Duodenal mucosa (tissue), 2 donors: Measurements from ENCODE around the gene IQCE.
A peak's percentile ranks its signal among the peaks of the same experiment; 100 is the strongest.
"Not testable (repeated sequence)": the region's sequence is repeated elsewhere in the genome, so short reads cannot be mapped to it uniquely, and the experiment has no call there.

Source experiments
- H3K27ac ChIP-seq: one replicate; pipeline ENCODE4 v1.7.0; 2013; ENCODE audit warnings: low read depth, low read length
- H3K27me3 ChIP-seq, 2 donors: one replicate each; pipeline ENCODE4 v1.7.0; 2013; ENCODE audit warnings: low read length in 2 of 2, control low read depth in 1 of 2; ENCODE audit not compliant: insufficient read depth in 2 of 2, control insufficient read depth in 1 of 2
- H3K36me3 ChIP-seq, 2 donors: one replicate each; pipeline ENCODE4 v1.7.0; 2013; ENCODE audit warnings: low read length in 2 of 2, control low read depth in 1 of 2; ENCODE audit not compliant: insufficient read depth in 2 of 2, control insufficient read depth in 1 of 2
- H3K4me1 ChIP-seq, 2 donors: one replicate each; pipeline ENCODE4 v1.7.0; 2013; ENCODE audit warnings: low read length in 2 of 2, control low read depth in 1 of 2; ENCODE audit not compliant: insufficient read depth in 2 of 2, control insufficient read depth in 1 of 2
- H3K4me3 ChIP-seq, 2 donors: one replicate each; pipeline ENCODE4 v1.7.0; 2013; ENCODE audit warnings: low read length in 2 of 2, low read depth in 1 of 2
- H3K9ac ChIP-seq, 2 donors: one replicate each; pipeline ENCODE4 v1.7.0; 2013; ENCODE audit warnings: low read length in 2 of 2, low read depth in 1 of 2
- H3K9me3 ChIP-seq, 2 donors: one replicate each; pipeline ENCODE4 v1.7.0; 2013; ENCODE audit warnings: low read length in 2 of 2, control low read depth in 1 of 2; ENCODE audit not compliant: control insufficient read depth in 1 of 2

IQCE gene

DNA sequence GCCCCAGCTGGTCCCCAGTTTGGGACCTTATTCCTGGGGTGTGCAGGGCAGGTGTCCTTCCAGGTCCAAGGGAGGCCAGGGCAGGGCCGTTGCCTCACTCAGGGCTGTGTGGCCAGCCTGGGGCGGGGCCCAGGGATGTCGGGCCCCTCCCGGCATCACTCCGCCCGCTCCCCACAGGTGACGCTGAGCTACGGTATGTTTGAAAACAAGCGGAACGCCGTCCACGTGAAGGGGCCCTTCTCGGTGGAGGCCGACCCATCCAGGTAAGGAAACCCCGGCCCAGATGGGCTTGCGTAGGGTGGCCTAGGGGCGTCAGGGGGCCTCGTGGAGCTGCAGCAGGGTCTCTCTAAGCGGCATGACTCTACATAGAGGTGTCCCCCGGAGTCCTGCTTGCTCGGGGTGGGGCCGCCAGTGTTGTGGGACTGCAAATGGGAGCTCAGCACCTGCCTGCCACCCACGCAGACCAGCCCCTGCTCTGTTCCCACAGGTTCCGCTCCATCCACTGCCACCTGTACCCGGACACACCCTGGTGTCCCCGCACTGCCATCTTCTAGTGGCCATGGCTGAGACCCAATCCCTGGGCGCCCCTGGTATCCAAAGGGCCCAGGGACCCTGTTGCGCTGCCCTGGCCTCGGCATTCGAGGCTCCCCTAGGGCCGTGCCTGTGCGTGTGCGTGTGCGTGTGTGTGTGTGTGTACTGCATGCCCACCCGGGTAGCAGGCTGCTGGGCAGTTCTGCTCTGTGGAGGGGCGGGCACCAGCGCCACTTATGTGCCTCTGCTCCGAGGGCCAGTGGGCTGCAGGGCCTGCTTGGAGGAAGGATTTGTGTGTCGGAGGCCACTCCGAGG lies 31.9 kb upstream of the IQCE start:
- Histone ChIP-seq H3K9ac (no peak overlapping the region), H3K9me3 (no peaks in the 10 kb centered on the region), H3K27me3 (no peaks in the 10 kb centered on the region), H3K4me3 (peak overlapping the region in 1 of 2 donors; percentile 35), H3K4me1 (peaks cover 81 to 85% of the 10 kb centered on the region in 2 donors), H3K36me3 (peaks cover 24 to 34% of the 10 kb centered on the region in 2 donors), H3K27ac (no peak overlapping the region)

DNA sequence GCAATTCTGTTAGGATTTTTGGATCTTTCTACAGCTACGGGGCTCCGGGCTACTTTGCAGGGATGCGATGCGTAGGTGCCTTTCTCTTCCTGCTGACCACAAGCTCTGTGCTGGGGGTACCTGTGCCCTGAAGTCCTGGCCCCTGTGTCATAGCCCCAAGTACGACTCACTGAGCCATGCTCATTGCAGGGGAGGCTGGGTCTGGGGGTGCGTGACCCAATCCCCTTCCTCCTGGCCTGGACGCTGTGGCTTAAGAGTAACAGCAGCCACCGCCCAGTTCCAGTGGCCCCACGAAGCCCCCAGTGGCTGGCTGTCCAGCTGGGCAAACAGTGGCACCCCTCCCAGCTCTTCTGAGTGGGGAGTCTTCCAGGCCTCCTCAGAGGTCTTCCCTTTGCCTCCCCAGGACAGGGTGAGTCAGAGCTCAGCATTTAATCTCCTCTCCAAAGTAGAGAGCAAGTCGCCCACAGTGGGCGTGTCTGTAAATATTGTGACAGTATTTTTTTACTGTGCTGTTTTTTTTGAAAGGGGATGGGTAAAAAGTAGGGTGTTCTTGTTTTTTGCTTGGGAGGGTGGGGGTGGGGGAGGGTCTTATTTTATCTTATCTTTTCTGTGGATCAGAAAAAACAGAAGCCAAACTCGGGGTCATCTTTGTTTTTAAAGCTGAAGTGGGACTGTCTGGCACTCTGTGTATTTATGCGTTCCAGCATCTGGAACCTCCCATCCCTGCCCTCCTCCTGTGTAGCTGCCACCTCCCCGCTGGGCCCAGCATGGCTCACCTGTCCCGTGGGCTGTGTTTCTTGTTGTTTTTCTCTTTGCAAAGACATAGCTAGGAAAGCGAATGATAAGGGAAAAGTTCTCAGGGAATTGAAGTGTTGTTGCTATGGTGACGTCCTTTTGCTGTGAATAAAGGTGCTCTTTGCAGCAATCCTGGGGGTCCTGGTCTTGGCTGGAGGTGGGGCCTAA lies 31.0 kb upstream of the IQCE start:
- Histone ChIP-seq H3K27me3 (no peaks in the 10 kb centered on the region), H3K27ac (no peak overlapping the region), H3K9ac (no peak overlapping the region), H3K4me1 (peaks cover 72 to 77% of the 10 kb centered on the region in 2 donors), H3K4me3 (peak overlapping the region in 1 of 2 donors; percentile 35), H3K36me3 (peaks cover 24 to 34% of the 10 kb centered on the region in 2 donors), H3K9me3 (no peaks in the 10 kb centered on the region)

DNA sequence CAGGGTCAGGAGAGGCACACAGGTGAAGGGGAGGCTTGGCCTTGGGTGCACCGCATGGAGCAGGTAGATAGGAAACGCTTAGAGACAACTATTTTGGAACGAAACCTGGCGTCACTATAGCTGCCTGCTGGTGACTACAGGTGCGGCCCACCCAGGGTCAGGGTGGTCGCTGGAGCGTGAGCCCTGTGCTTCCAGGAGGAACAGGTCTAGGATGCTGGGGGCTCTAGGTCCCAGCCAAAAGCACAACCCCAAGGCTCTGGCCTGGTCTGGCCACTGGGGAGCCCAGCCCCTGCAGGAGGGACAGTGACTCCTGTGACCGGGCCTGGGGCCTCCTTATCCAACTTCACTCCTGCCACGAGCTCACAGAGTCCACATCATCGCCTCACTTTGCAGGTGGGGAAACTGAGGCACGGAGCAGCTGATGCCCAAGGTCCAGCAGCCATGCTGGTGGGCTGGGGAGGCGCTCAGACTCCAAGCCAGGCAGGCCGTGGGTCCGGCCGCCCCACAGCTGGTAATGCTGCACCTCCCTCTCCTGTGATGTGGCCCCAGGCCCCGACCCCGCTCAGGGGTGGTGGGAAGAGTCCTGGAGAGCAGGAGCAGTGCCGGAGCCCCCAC lies 30.2 kb upstream of the IQCE start:
- peak overlapping the region in 1 of 2 donors; percentile 29 for H3K4me3 ChIP-seq
- no peaks in the 10 kb centered on the region for H3K9me3 ChIP-seq
- no peaks in the 10 kb centered on the region for H3K27me3 ChIP-seq
- peak overlapping the region; percentile 42 for H3K27ac ChIP-seq
- H3K9ac ChIP-seq = peak overlapping the region in 1 of 2 donors; percentile 10
- H3K4me1 ChIP-seq = peaks cover 65 to 69% of the 10 kb centered on the region in 2 donors
- peaks cover 24 to 34% of the 10 kb centered on the region in 2 donors for H3K36me3 ChIP-seq

DNA sequence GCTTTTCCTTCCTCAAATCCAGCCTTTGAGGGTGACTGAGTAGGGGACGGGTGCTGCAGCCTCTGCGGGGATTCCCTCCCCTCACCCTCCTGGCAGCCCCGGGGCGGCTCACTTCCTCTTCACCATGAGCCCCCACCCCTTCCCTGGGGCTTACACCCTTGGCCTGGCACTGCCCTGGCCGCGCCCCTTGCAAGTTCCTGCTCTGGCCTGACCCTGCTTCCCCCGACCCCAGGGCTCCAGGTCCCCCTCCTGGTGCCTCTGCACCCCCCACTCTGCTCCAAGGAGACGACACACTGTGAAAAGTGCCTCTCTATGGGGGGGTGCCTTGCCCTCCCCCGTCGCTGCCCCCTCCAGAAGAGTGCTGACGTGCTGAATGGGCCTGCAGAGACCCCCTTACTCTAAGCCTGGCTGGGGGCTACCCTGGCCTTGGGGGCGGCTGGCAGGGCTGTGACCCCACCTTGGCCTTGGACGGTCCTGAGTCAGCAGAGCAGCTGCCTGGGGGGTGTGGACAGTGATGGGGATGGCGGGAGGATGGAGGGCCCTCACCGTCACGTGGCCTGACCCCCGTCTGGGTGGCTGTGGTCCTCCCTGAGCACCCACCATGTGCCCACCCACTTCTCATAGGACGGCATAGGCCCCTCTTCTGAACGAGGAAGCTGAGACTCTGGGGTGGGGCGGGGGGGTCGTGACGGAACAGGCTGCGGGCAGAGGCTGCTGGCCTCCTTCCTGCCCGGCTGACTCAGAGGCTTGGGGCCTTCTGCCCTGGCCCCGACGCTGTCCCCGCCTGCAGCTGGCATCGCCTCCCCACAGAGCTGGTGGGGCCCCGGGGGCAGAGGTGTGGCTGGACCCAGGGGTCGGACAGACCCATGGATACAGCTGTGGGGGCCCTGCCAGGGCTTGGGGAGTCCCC lies 29.4 kb upstream of the IQCE start:
- Histone ChIP-seq H3K27ac (peak overlapping the region; percentile 56), H3K9me3 (no peaks in the 10 kb centered on the region), H3K4me3 (no peak overlapping the region), H3K27me3 (no peaks in the 10 kb centered on the region), H3K36me3 (peaks cover 24 to 34% of the 10 kb centered on the region in 2 donors), H3K4me1 (peaks cover 57 to 62% of the 10 kb centered on the region in 2 donors), H3K9ac (peak overlapping the region in 1 of 2 donors; percentile 25)

DNA sequence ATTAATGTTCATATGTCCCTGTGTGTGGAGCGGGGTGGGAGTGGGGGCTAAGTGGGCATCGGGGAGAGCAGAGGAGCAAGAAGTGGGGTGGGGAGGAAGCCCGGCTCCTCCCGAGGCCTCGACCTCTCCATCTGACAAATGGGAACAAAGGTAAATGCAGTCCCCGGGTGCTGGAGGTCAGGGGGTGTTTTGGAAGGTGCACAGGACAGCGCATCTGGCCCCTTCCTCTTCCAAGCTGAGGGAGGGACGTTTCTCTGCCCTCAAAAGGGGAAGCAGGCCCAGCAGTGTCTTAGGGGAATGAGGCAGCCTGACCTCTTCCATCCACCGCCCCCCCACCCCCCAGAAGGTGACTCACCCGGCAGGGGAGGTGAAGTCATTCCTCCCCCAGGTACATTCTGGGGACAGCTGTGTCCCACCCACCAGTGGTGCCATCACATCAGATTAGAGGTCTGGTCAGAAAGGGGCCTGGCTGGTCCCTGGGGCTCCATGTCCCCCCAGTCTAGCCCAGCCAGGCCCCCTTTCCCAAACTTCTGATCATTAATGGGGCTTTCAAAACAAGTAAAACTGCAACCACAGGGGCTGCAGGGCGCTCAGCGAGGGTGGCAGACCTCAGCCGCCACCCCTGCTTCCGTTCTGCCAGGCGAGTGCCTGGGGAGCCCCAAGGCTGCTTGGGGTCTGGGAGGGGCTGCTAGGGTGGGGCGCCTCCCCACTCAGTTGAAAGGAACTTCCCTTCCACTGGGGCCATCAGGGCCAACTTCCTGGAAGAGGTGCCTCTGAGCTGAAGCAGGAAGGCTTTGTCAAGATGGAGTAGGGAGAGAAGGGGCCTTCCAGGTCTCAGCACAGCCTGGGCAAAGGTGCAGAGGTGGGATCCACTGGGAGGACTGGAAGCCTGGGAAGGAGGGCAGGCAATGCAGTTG lies 28.4 kb upstream of the IQCE start:
- Histone ChIP-seq H3K4me1 (peaks cover 50 to 53% of the 10 kb centered on the region in 2 donors), H3K36me3 (peaks cover 24 to 31% of the 10 kb centered on the region in 2 donors), H3K9ac (peak overlapping the region in 1 of 2 donors; percentile 23), H3K27me3 (no peaks in the 10 kb centered on the region), H3K27ac (peak overlapping the region; percentile 56), H3K4me3 (peak overlapping the region; percentile 5 to 7), H3K9me3 (no peaks in the 10 kb centered on the region)

DNA sequence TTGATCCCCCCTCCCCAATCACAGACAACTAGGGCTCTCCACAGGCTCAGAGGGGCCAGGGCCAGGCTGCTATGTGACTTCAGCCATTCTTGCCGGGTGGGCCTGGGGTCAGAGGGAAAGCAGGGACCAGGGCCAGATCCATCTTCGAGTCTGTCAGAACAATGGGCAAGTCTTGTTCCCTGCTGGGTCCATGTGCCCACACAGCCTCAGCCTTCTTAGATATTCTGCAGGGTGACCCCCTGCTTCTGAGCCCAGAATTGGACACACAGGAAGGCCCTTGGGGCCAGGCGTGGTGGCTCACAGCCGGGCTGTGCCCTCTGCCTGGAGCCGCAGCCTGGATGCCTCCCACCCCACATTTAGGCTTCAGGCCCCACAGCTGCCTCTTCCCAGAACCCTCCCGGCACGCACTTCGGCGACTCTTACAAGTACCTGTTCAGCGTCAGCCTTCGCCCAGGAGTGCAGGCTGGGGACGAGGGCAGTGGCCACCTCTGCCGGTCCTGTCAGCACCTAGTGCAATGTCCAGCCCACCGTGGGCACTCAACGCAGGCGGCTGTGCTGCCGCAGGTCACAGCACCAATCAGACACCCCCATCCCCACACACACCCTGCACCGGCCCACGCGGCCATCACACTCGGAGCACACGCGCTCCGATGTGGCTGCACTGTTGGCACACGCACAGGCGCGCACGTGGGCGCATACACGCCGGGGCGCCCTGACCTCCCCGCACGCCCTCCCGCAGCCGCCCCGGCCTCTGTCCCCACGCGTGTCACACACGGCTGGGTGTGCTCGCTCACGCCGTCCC lies 27.6 kb upstream of the IQCE start:
- H3K27me3 ChIP-seq, H3K27ac ChIP-seq, H3K9me3 ChIP-seq: not testable (repeated sequence)
- Histone ChIP-seq H3K9ac (peak overlapping the region in 1 of 2 donors; percentile 23), H3K4me1 (peaks cover 42 to 45% of the 10 kb centered on the region in 2 donors), H3K4me3 (peak overlapping the region; percentile 5 to 7), H3K36me3 (peaks cover 16 to 22% of the 10 kb centered on the region in 2 donors)

DNA sequence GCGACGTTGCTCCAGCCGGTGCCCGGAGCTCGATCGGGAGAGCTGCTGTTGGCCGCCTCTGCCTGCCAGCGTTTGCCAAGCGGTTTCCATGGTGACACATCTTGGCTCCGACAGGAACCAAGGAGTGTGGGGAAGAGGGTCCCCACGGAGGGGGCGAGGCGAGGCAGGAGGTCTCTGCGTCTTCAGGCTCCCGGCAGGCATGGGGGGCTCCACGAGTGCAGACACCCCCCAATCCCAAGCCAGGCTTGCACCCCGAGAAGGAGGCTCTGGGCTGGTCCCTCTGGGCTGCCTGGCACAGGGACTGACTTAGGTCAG lies 27.0 kb upstream of the IQCE start:
- H3K4me1 ChIP-seq = peaks cover 36 to 40% of the 10 kb centered on the region in 2 donors
- H3K9me3 ChIP-seq = not testable (repeated sequence)

DNA sequence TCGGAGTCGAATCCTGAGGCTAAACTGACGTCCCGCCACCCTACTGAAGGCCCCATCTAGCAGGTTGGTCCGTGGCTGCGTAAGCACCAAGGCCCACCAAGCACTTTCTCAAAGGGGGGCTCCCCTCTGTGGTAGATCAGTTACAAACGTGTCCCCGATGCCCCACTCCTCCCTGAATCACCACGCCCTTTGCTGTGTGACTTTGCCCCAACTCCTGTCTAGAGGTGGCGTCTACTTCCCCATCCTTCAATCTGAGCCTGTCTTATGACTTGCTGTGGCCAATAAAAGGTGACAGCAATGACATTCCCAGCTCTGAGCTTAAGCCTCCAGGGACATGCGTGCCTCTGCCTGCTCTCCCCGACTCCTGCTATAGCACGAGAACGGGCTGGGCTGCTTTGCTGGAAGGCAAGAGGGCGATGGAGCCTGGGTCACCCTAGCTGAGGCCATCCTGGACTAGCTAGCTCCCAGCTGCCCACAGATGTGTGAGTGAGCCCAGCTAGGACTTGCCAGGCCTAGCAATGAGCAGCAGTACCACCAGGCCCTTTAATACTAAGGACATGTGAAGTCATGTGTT lies 26.5 kb upstream of the IQCE start:
- H3K4me1 ChIP-seq = peaks cover 32 to 35% of the 10 kb centered on the region in 2 donors
- H3K27ac ChIP-seq, H3K4me3 ChIP-seq, H3K27me3 ChIP-seq, H3K9me3 ChIP-seq, H3K9ac ChIP-seq: not testable (repeated sequence)
- peaks cover 8 to 11% of the 10 kb centered on the region in 2 donors for H3K36me3 ChIP-seq

More for the DNA sequence above, 27.0 kb upstream of the IQCE start:
- H3K9ac ChIP-seq, H3K27me3 ChIP-seq, H3K27ac ChIP-seq, H3K4me3 ChIP-seq: not testable (repeated sequence)
- H3K36me3 ChIP-seq = peaks cover 13 to 17% of the 10 kb centered on the region in 2 donors
